HepG2 (cell line): ENCODE data around the gene P2RX2. TPM values are rescaled to one million over a fixed set of nuclear protein-coding genes. Genes with fewer than 3 reads are reported as not detected.

Experiments
- ATAC-seq: fragments of 200-7000 bp; cut with Tn5 transposase; 3 replicates; pipeline ENCODE4 v1.9.1; 2020; ENCODE audit warnings: mild to moderate bottlenecking, moderate library complexity
- BruUV-seq: library from RNA; stranded (reverse); fragments of 400-500 nt; replicated peaks from 2 replicates; lab custom pipeline; 2021; lab: Mats Ljungman, UMichigan
- CTCF ChIA-PET: fragments of 300-600 bp; formaldehyde crosslinking; extraction: SDS; loops from one replicate; lab custom pipeline; 2021; ENCODE audit warnings: low total read pairs, inconsistent platforms, low intra/inter-chr PET ratio; lab: Yijun Ruan, JAX
- POLR2A ChIA-PET: fragments of 350-600 bp; sonication (Branson Sonifier 250); formaldehyde crosslinking; loops from one replicate; lab custom pipeline; 2020; ENCODE audit warnings: antibody characterized with exemption, inconsistent platforms; lab: Yijun Ruan, JAX
- DNase-seq: peaks from one replicate; pipeline ENCODE4 v3.0.0-alpha.2; 2015; ENCODE audit warnings: low spot score
- FAIRE-seq: peaks from 3 replicates; lab custom pipeline; 2011; peaks lifted over from hg19 to GRCh38; lab: Jason Lieb, UNC
- H2AFZ ChIP-seq: one replicate; pipeline ENCODE4 v1.6.1; 2011; ENCODE audit warnings: low read length, inconsistent platforms
- H3K27ac ChIP-seq: fragments of 300-600 bp; 3 replicates; pipeline ENCODE4 v1.8.0; 2011; ENCODE audit warnings: mixed run types, mild to moderate bottlenecking, mixed read lengths, low read length, inconsistent platforms; ENCODE audit not compliant: insufficient read depth; ENCODE audit errors: extremely low read length
- H3K27me3 ChIP-seq, 2 experiments: fragments of 200-600 bp in 1 of 2; 2 replicates in 1 of 2; 3 replicates in 1 of 2; pipeline versions ENCODE4 v1.6.0 to v1.8.0; 2011; ENCODE audit warnings: low read length in 2 of 2, mild to moderate bottlenecking in 2 of 2, moderate library complexity in 2 of 2, inconsistent platforms in 1 of 2; ENCODE audit not compliant: insufficient read depth in 2 of 2, control insufficient read depth in 1 of 2
- H3K36me3 ChIP-seq, 2 experiments: fragments of 200-600 bp in 1 of 2; replicated peaks in 1 of 2; 2 replicates in 1 of 2; 3 replicates in 1 of 2; pipeline versions ENCODE4 v1.5.1 to v1.8.0; 2011; ENCODE audit warnings: low read length in 2 of 2, inconsistent platforms in 1 of 2; ENCODE audit not compliant: insufficient read depth in 2 of 2, control insufficient read depth in 1 of 2
- H3K4me1 ChIP-seq: 2 replicates; pipeline ENCODE4 v1.5.1; 2012; ENCODE audit warnings: low read length, inconsistent platforms; ENCODE audit not compliant: insufficient read depth
- H3K4me2 ChIP-seq: 2 replicates; pipeline ENCODE4 v1.6.0; 2011; ENCODE audit warnings: low read depth, low read length, inconsistent platforms
- H3K4me3 ChIP-seq, 3 experiments: fragments of 200-600 bp in 1 of 3; sonication (generic), shearing (Covaris generic) in 1 of 3; replicated peaks in 1 of 3; 2 replicates each; pipeline ENCODE4 v1.5.1; 2011 to 2016; ENCODE audit warnings: low read length in 3 of 3, inconsistent platforms in 2 of 3, low read depth in 2 of 3, mild to moderate bottlenecking in 2 of 3, control low read depth in 1 of 3, mixed read lengths in 1 of 3; ENCODE audit not compliant: insufficient read depth in 1 of 3
- H3K79me2 ChIP-seq: one replicate; pipeline ENCODE4 v1.6.1; 2011; ENCODE audit warnings: low read length, inconsistent platforms; ENCODE audit not compliant: insufficient read depth
- H3K9ac ChIP-seq: 2 replicates; pipeline ENCODE4 v1.6.0; 2011; ENCODE audit warnings: mild to moderate bottlenecking, low read depth, low read length, inconsistent platforms; ENCODE audit not compliant: insufficient read depth
- H3K9me3 ChIP-seq: 2 replicates; pipeline ENCODE4 v1.5.1; 2012; ENCODE audit warnings: mild to moderate bottlenecking, low read length
- H4K20me1 ChIP-seq: 2 replicates; pipeline ENCODE4 v1.6.0; 2011; ENCODE audit warnings: inconsistent platforms, mild to moderate bottlenecking, low read length, moderate library complexity; ENCODE audit not compliant: insufficient read depth
- ATM ChIP-seq: fragments of 450-650 bp; IDR thresholded peaks from 2 replicates; pipeline ENCODE4 v1.7.1; 2017; ENCODE audit warnings: mild to moderate bottlenecking, borderline replicate concordance
- CC2D1A ChIP-seq: sonication (generic); formaldehyde crosslinking; IDR thresholded peaks from 2 replicates; pipeline ENCODE4 v1.8.1; 2023; ENCODE audit warnings: mild to moderate bottlenecking, missing genetic modification reagents
- TGIF2 ChIP-seq: IDR thresholded peaks from 2 replicates; pipeline ENCODE4 v1.6.1; 2016; ENCODE audit warnings: control low read depth, missing compliant biosample characterization
- ZNF891 ChIP-seq: sonication (generic); formaldehyde crosslinking; IDR thresholded peaks from 2 replicates; pipeline ENCODE4 v1.5.0; 2020; ENCODE audit warnings: mild to moderate bottlenecking, missing genetic modification reagents
- WGBS: methylation state at CpG from one replicate; pipeline ENCODE4 v1.1.6; 2017; ENCODE audit warnings: low lambda C conversion rate; 5-methylcytosine and 5-hydroxymethylcytosine counted together
- in situ Hi-C: cut with HindIII; loops from 2 replicates; pipeline ENCODE4 v1.10.0; 2017; ENCODE audit warnings: low pct_unique_long_range_greater_than_20kb; ENCODE audit not compliant: extremely low pct_ligation_motif_present
- intact Hi-C: fragments of 100-400 bp; cut with micrococcal nuclease; formaldehyde crosslinking; loops from one replicate; pipeline ENCODE4 v1.10.0; 2022; ENCODE audit not compliant: unreplicated experiment
- polyA plus RNA-seq, 8 experiments: library from polyadenylated mRNA; depleted of rRNA in 3 of 8; stranded (reverse) in 7 of 8; unstranded in 1 of 8; fragments of >200 nt; fragmentation: Illumina TruSeq in 4 of 8; extraction: Trizol in 4 of 8; gene quantifications; 2 replicates each; pipeline versions ENCODE4 v1.2.1 to v1.2.3, GENCODE V29; 2011 to 2016; ENCODE audit warnings: low read depth in 4 of 8, missing spikeins in 1 of 8, mixed read lengths in 1 of 8; ENCODE audit not compliant: insufficient read depth in 1 of 8
- total RNA-seq, 5 experiments: library from RNA; depleted of rRNA; stranded (reverse); fragments of >200 nt; fragmentation: Illumina TruSeq; extraction: Trizol; gene quantifications; 2 replicates each; pipeline ENCODE4 v1.2.3, GENCODE V29; 2016; ENCODE audit warnings: low read depth in 1 of 5
- TF ChIP-seq, protein P1 (sequence below): sonication (generic); formaldehyde crosslinking; IDR thresholded peaks from 2 replicates; pipeline ENCODE4 v1.5.1; 2020; ENCODE audit warnings: mild to moderate bottlenecking, missing genetic modification reagents, moderate library complexity
- TF ChIP-seq, protein P2 (sequence below): sonication (generic); formaldehyde crosslinking; IDR thresholded peaks from 2 replicates; pipeline ENCODE4 v1.5.0; 2020; ENCODE audit warnings: mild to moderate bottlenecking, low read depth, missing genetic modification reagents, borderline replicate concordance
- TF ChIP-seq, protein P3 (sequence below): sonication (generic); formaldehyde crosslinking; IDR thresholded peaks from 2 replicates; pipeline ENCODE4 v1.4.0; 2020; ENCODE audit warnings: mild to moderate bottlenecking, missing genetic modification reagents, borderline replicate concordance

P2RX2 gene
- total and polyA plus RNA-seq, 2 of the 13 experiments (the other 11 are each of a cell fraction or from before 2014, with no cell fraction given) = not detected

DNA sequence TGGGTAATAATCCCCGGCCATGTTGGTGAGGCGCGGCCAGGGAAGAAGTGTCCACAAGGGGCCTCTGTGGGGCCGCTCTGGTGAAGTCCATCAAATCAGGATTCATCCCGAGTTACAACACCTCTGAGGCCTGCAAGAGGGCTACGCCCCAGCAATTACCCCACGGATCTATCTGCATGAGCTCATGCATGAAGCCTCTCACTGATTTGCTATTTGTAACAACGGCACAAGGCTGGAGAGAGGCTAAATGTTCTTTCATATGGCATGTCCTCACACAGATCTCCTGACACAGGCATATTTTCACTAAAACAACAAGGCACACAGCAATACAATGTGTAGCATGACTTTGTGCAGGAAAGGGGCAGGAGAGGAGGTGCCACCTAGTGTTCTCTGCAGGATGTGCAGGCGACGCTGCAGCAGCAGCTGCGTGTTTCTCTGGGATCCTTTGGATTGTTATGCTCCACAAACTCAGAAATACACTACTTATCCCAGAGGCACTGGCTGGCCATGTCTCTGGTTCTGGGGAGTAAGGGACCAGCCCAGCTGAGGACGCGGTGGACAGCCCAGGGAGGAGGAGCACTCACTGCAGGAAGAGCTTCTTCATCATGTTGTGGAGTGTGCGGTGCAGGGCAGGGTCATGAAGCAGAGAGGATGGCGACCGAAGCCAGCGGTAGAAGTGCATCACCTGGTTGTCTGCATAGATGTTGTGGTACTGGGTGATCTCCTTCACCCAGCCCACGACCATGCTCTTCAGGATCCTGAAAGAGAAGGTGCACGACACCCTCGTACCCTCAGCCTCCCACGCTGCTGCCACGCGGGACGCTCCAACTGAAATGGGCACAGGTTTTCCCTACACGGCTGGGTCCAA lies 20.2 kb downstream of the P2RX2 start (continued):
- TF ChIP-seq, protein P1, sequence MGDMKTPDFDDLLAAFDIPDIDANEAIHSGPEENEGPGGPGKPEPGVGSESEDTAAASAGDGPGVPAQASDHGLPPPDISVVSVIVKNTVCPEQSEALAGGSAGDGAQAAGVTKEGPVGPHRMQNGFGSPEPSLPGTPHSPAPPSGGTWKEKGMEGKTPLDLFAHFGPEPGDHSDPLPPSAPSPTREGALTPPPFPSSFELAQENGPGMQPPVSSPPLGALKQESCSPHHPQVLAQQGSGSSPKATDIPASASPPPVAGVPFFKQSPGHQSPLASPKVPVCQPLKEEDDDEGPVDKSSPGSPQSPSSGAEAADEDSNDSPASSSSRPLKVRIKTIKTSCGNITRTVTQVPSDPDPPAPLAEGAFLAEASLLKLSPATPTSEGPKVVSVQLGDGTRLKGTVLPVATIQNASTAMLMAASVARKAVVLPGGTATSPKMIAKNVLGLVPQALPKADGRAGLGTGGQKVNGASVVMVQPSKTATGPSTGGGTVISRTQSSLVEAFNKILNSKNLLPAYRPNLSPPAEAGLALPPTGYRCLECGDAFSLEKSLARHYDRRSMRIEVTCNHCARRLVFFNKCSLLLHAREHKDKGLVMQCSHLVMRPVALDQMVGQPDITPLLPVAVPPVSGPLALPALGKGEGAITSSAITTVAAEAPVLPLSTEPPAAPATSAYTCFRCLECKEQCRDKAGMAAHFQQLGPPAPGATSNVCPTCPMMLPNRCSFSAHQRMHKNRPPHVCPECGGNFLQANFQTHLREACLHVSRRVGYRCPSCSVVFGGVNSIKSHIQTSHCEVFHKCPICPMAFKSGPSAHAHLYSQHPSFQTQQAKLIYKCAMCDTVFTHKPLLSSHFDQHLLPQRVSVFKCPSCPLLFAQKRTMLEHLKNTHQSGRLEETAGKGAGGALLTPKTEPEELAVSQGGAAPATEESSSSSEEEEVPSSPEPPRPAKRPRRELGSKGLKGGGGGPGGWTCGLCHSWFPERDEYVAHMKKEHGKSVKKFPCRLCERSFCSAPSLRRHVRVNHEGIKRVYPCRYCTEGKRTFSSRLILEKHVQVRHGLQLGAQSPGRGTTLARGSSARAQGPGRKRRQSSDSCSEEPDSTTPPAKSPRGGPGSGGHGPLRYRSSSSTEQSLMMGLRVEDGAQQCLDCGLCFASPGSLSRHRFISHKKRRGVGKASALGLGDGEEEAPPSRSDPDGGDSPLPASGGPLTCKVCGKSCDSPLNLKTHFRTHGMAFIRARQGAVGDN (CRISPR knock-in tag) = 0 out of 2 replicates have a peak, but pooled peaks have one; percentile 8
- TF ChIP-seq, protein P2, sequence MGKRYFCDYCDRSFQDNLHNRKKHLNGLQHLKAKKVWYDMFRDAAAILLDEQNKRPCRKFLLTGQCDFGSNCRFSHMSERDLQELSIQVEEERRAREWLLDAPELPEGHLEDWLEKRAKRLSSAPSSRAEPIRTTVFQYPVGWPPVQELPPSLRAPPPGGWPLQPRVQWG (CRISPR knock-in tag) = no peak
- TF ChIP-seq, all 625 proteins: peak for 6

DNA sequence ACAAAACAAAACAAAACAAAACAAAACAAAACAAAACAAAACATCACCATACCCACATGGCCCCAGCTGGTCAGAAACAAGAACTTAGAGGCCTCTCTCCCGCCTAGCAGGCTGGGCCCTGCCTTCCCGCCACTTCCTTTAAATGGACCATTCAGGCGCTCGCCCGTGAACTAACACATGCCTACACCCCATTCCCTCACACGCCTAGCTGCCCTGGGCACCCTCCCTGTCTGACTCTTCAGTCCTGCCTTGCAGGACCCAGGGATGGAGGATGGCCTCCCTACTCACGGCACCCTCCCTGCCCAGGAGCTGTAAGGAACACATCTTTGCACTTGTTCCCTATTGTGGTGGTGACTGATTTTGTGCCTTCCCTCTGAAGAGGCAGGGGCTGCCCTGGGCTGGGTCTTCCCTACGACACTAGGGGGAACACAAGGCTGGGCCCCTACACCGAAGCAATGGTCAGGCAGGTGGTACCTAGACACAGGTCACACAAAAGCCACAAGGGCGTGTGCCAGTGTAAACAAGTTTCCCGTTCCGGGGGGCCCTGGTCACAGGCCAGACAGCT lies 21.5 kb downstream of the P2RX2 start:
- ATAC-seq = no peak
- intact Hi-C loops (no loop called here), in situ Hi-C loops (no loop called here)
- ChIA-PET POLR2A (no interaction called here), CTCF (no interaction called here)
- no peak for DNase-seq
- Histone ChIP-seq H3K27ac (no peak overlapping the region), H3K4me1 (no peaks in the 10 kb centered on the region), H4K20me1 (no peaks in the 10 kb centered on the region; the same call in 1 of the 2 replicates), H3K4me2 (no peak overlapping the region), H3K27me3 (no peaks in the 10 kb centered on the region), H3K36me3 (peaks cover 38 to 74% of the 10 kb centered on the region in 2 experiments; a peak in 4 of 5 replicates), H3K9ac (no peak overlapping the region), H3K9me3 (no peaks in the 10 kb centered on the region), H2AFZ (no peak overlapping the region), H3K4me3 (no peak overlapping the region), H3K79me2 (no peaks in the 10 kb centered on the region)
- WGBS = 96% methylated on average over 7 of the region's 12 CpGs
- BruUV-seq = no TSS peak
- FAIRE-seq = no peak
- TF ChIP-seq, protein P3, sequence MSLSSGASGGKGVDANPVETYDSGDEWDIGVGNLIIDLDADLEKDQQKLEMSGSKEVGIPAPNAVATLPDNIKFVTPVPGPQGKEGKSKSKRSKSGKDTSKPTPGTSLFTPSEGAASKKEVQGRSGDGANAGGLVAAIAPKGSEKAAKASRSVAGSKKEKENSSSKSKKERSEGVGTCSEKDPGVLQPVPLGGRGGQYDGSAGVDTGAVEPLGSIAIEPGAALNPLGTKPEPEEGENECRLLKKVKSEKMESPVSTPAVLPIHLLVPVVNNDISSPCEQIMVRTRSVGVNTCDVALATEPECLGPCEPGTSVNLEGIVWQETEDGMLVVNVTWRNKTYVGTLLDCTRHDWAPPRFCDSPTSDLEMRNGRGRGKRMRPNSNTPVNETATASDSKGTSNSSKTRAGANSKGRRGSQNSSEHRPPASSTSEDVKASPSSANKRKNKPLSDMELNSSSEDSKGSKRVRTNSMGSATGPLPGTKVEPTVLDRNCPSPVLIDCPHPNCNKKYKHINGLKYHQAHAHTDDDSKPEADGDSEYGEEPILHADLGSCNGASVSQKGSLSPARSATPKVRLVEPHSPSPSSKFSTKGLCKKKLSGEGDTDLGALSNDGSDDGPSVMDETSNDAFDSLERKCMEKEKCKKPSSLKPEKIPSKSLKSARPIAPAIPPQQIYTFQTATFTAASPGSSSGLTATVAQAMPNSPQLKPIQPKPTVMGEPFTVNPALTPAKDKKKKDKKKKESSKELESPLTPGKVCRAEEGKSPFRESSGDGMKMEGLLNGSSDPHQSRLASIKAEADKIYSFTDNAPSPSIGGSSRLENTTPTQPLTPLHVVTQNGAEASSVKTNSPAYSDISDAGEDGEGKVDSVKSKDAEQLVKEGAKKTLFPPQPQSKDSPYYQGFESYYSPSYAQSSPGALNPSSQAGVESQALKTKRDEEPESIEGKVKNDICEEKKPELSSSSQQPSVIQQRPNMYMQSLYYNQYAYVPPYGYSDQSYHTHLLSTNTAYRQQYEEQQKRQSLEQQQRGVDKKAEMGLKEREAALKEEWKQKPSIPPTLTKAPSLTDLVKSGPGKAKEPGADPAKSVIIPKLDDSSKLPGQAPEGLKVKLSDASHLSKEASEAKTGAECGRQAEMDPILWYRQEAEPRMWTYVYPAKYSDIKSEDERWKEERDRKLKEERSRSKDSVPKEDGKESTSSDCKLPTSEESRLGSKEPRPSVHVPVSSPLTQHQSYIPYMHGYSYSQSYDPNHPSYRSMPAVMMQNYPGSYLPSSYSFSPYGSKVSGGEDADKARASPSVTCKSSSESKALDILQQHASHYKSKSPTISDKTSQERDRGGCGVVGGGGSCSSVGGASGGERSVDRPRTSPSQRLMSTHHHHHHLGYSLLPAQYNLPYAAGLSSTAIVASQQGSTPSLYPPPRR (CRISPR knock-in tag) = no peak
- TF ChIP-seq CC2D1A (CRISPR knock-in tag) = no peak
- no peak for TF ChIP-seq ATM
- TF ChIP-seq TGIF2 = no peak
- no peak for TF ChIP-seq ZNF891 (CRISPR knock-in tag)
